ENCODE measurements around the gene NOTUM.
A peak's percentile ranks its signal among the peaks of the same experiment; 100 is the strongest.
"Not testable (repeated sequence)": the region's sequence is repeated elsewhere in the genome, so short reads cannot be mapped to it uniquely, and the experiment has no call there.

Gene NOTUM

DNA sequence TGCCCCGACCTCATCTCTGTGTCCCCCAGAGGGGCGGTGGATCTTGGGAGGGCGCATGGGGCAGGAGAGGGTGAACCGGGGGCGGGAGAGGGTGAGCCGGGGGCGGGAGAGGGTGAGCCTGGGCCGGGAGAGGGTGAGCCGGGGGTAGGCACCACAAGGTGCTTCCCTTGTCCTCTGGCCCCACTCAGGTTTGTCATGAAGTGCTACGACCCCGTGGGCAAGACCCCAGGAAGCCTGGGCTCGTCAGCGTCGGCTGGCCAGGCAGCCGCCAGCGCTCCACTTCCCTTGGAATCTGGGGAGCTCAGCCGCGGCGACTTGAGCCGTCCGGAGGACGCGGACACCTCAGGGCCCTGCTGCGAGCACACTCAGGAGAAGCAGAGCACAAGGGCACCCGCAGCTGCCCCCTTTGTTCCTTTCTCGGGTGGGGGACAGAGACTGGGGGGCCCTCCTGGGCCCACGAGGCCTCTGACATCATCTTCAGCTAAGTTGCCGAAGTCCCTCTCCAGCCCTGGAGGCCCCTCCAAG is 35.3 kb upstream of the NOTUM start:
- no peak for DNase-seq

DNA sequence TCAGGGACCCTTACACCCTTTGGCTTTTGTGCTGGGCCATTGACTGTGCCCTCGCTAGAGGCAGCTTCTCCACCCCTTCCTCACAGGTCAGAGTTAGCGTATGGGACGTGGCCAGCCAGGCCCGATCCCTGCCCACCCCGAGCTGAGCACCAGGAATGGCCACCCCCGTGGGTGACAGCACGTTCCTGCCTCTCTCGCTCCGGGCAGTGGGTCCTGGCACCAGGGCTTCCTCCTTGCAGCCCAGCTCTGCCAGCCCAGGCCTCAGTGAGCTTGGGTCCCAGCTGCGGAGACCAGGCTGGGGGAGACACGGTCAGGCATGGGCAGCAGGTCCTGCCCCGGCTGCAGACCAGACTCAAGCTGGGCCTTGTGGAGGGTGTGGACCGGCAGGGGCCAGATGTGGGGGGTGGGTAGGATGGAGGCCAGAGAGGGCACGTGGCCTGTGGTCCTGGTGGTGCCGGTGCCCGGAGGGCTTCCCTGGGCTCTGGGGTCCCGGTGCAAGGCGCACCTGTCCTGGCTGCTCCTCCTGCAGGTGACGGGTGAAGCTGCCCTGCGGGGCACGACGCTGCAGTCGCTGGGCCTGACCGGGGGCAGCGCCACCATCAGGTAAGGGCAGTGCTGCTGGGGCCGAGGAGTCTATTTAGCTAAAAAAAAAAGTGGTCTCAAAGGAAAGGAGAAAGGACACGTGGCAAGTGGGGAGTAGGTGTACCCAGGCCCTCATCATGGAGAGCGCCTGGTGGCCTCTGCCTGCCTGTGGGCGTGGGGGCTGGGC is 34.7 kb upstream of the NOTUM start:
- no peak for DNase-seq

DNA sequence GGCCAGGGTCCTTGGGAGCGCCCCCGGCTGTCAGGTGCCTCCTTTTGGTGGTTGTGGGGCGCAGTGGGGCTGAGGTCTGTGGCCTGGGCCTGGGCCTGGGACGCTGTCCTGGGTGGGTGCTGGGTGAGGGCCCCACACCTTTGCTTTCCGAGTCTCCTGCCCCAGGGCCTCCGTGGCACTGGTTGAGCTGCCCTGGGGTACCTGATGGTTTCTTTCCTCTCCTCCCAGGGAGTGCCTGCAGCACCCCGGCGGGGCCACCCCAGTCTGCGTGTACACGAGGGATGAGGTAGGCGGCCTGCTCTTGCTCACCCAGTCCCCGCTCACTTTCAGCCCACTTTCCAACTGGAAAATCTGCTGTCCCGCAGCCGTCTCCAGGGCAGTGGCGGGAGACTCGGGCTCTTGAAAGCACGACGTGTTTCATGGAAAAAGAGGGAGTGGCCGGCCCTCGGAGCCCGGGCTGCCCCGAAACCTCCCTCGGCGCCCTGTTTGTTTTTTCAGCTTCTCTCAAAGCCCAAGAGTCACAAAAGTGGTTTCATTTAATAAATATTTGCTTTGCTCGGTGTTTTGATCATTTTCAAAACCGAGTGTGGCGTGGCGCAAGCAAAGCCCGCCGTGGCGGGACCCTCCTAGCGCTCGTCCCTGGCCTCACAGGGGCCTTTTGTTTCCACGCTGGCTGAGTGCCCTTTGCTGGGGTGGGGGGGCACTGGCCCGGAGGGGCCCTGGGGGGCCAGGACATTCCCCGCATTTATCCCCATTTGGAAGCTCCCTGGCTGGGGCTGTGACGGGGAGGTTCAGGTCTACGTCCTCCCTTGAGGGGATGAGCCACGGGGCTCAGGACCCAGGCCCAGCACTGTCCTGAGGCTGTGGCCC is 33.8 kb upstream of the NOTUM start:
- no peak for DNase-seq

DNA sequence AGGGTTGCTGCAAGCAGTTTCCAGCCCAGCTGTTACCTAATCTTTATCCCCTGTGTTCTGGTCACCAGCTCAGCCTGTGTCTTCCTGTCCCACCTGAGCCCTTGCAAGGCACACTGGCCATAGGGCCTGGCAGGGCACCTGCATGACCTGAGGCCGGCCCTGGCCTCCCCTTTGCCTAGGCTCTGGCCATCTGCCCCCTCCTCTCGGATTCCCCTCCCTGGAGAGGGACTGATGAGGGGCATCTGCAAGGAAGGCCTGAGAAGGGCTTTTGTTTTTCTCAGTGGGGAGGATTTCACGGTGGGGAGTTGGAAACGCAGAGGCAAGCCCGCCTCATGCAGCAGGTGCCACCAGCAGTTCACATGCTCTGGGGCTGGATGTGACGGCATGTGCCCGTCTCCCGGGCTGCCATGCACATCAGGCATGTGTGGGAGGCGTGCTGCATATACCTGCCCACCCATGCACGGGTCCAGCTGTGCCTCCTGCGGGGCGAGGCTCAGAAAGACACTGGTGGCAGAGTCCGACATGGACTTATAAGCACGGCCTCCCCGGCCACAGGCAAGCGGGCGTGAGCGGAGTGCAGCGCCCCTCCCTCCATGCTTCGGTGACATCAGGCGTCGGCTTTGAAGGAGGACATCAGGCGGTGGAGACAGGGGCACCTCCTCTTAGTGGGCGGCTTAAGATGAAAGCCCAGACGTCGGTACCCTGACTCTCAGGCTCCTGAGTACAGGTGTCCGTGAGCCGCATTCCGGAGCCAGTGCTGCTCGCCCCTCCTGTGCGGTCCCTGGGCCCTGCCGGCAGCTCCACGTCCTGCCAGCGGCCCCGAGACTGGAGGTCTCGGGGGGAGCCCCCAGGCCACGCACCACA is 33.0 kb upstream of the NOTUM start:
- DNase-seq, result no peak

DNA sequence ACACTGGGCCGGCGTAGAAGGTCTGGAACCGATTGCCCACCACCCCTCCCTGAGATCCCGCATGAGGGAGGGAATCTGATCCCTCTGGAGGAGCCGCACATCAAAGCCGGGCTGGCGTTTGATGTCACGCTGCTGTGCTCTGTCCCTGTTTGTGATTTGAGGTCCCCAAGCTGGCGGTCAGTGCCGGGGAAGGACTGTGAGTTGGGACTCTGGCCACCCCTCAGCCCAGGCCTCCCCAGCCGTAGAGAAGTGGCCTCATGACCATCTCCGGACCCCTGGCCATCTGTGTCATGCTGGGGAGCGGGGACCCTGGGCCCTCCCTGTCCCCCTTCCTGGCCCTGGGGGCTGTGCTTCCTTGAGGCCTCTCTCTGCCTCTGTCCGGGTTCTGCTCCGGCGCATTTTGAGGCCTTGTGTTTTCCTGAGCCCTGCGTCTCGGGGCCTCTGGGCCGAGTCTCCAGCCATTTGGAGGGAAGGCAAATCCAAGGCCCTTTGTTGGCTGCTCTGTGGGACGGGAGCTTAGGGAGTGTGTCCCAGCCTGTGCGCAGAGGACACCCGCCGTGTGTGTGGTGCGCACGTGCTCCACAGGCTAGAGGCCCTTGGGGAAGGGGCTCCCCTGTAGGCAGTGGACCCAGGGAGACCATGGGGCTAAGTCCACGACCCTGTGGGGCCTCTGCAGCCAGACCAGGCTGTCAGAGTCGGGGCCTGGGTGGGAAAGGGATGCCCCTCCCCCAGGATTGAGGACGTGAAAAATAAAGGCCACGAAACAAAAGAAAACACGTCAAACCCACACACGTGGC is 31.5 kb upstream of the NOTUM start:
- DNase-seq, result no peak

DNA sequence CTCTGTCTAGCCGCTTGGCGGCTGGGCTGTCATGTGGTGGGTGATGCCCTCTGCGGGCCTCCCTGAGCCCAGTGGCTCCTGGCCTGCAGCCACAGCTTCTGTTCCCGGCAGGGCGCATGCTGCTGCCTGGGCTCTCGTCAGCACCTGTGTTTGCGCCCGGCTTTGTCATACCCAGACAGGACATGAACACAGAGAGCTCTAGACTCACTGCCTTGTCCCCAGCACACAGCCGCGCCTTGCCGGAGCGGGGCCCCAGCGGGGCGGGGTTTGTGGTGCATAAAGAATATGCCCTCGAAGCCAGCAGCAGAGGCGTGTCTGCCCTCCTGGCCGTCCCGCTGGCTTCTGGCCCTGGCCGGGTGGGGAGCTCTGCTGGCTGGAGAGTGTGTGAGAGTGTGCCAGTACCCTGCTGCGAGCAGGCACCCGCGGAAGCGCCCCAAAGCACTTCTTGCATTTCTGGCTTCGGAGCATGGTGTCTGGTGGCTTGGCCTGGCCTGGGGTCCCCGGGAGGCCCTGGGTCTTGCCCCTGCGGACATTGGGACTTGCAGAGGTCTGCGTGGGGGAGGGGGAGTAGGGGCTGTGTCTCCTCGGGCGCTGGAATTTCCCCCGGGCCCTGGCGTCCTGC is 30.8 kb upstream of the NOTUM start:
- peak; percentile 32 to 52 for DNase-seq

DNA sequence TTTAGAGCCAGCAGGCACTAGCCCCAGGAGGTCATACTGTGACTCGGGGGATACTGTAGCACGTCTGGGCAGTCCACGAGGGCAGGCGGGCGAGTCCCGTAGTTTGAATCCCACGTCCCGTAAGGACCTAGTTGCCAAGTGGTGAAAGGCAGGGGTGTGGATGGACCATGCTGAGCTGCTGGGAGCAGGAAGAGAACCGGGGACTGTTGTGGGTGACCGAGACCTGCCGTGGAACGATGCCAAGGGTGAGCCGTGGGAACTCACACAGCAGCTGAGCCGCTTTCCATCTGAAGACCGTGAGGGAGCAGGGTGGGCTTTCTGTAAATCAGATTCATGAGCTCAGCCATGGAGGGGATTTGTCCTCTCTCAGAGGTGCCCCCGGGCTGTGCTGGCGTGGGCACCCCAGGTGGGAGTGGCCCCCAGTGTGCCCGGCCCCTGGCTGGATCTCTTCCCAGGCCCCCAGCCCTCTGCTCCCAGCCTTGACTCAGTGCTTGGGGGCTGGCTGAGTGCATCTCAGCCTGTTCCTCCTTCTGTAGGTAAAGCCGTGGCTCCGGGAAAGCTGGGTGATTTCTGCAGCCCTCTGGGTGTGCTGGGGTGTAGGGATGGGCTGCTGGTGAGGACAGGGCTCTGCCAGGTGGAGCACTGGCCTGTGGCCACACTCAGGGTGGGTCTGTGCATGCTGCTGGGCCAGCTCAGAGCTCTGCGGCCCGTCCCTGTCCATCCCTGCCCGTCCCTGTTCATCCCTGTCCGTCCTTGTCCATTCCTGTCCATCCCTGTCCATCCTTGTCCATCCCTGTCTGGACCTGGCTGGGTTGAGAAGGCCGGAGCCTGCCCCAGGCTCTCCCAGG is 30.1 kb upstream of the NOTUM start:
- DNase-seq, result no peak

DNA sequence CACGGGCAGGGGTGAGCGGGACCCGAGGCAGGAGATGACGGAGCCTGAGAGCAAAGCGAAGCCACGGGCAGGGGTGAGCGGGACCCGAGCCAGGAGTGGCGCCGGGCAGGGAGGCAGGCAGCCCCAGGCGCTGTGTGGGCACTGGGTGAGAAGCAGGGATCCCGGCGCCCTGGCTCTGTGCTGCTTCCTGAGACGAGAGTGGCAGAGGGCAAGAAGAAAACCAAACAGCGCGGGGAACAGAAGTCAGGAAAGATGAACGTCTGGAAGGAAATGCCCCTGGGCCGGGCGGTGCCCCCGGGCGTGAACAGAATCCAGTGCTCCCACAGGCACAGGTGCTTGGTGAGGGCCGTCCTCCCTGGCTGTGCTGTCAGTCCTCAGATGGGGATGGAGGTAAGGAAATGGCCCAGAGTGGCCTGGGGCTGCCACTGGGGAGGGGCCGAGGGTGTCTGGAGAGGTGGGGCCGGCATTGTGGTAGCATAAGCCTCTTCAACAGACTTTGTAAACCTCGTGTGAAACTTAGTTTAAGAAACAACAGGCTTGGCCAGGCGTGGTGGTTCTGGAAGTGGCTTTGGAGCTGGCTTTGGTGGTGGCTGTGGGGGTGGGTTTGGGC is 26.3 kb upstream of the NOTUM start:
- DNase-seq, result no peak

DNA sequence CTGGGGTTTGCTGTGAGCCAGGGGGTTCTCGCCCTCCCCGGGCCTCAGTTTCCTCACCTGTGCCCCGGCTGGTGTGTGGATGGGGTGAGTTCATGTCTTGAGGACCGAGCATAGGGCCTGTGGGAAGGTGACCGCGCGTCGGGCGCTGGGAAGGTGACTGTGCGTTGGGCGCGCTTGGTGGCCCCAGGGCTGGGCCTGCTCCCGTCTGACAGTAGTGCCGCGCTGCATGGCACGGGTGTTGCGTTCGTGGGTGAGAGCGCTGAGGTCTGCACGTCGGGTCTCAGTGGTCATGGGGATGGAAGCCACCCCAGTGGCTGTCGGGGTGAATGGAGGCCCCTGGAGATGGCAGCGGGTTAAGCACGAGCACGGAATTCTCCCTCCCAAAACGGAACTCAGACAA is 25.6 kb upstream of the NOTUM start:
- no peak for DNase-seq

DNA sequence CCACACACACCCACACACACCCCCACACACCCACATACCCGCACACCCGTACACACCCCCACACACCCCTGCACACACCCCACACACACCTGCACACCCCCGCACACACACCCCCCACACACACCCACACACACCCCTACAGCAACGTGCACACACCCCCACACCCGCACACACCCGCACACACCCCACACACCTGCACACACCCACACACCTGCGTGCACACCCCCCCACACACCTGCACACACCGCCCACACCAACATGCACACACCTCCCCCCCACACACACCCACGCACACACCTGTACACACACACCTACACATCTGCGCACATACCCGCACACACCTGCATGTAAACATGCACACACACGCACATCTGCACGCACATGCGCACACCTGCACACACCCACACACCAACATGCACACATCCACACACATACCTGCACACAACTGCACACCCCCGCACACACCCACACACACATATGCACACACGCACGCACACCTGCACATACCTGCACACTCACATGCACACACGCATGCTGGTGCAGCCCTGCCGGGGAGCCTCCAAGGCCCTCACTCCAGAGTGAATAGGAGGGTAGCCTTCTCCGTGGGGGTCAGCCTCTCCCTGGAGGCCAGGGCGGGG is 23.9 kb upstream of the NOTUM start:
- DNase-seq, result no peak

DNA sequence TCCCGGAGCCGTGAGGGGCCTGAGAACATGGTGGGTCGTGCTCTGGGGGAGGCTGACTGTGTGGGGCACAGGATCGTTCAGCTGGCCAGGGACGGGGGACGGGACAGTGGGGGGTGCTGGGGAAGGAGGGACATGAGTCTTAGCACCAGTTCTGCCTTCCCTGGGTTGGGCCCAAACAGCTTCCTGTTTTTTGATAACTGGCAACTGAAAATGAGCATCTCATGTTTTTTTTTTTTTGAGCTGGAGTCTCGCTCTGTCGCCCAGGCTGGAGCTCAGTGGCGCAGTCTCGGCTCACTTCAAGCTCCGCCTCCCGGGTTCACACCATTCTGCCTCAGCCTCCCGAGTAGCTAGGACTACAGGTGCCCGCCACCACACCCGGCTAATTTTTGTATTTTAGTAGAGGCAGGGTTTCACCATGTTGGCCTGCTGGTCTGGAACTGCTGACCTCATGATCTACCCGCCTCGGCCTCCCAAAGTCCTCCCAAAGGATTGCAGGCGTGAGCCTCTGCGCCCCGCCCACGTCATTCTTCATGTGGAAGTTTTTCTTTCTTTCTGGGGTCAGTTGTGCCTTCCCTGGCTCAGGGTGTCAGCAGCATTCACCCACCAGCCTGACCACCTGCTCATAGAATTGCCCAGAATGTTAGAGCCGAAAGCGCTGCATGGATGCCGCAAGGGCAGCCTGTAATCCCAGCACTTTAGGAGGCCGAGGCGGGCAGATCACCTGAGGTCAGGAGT is 22.8 kb upstream of the NOTUM start:
- no peak for DNase-seq

DNA sequence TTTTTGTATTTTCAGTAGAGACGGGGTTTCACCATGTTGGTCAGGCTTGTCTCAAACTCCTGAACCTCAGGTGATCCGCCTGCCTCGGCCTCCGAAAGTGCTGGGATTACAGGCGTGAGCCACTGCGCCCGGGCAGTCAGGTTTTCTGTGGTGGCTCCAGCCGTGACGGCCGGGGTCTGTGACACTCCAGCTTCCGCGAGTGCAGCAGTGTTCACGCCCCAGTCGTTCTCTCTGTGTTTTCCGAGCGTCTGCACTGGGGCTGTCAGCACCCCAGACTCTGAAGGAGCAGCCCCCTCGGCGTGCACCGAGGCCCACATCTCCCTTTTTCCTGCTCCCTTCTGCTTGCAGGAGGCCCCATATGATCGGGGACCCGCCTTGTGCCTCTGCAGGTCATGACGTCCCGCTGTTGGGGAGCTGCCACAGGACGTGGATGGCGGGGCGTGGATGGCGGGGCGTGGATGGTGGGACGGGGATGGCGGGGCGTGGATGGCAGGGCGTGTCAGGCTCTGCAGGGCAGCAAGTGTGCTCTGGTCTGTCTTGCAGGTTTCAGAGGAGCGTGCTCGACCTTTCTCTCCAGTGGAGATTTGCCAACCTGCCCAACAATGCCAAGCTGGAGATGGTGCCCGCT is 22.1 kb upstream of the NOTUM start:
- no peak for DNase-seq

DNA sequence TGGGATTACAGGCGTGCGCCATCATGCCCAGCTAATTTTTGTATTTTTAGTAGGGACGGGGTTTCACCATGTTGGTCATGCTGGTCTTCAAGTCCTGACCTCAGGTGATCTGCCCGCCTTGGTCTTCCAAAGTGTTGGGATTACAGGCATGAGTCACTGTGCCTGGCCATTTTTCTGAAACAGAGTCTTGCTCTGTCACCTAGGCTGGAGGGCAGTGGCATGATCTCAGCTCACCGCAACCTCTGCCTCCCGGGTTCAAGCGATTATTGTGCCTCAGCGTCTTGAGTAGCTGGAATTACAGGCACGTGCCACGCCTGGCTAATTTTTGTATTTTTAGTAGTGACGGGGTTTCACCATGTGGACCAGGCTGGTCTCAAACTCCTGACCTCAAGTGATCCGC is 20.5 kb upstream of the NOTUM start:
- not testable (repeated sequence) for DNase-seq

DNA sequence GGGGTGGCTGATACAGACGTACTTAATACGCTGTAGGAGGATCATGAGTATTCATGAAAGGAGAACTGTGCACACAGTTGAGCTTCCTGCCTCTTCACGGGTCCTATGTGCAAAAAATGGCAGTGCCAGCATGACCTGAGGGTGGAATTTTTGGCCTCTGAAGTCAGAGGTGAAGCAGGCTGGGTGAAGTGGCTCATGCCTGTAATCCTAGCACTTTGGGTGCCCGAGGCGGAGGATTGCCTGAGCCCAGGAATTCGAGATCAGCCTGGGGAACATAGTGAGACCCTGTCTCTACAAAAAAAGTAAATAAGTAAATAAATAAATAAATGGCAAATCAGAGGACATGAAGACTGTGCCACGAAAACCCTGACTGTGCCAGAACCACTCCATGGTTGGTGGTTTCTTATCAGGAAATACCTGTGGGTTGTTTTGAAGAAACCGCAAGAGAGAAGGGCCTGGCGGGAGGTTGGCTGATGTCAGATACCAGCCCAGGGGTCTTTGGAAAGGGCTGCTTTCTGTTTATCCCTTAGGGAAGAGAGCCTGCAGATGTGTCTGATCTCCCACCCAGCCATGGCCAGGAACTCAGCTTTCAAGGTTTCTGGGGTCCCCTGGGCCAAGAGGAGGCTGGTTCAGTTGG is 19.8 kb upstream of the NOTUM start:
- DNase-seq, result no peak

DNA sequence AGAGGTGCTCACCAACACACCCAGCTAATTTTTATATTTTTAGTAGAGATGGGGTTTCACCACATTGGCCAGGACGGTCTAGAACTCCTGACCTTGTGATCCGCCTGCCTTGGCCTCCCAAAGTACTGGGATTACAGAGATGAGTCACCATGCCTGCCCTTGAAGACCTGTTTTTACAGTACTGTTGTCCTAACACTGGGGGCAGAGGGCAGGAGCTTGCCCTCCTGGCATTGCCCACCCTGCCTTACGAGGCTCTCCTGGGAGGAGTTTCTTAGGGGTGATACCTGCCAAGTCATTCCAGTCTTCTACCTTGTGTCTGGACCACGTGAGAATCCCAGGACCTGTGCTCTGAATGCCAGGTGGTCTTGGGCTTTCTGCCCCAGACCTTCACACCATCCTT is 19.1 kb upstream of the NOTUM start:
- no peak for DNase-seq

DNA sequence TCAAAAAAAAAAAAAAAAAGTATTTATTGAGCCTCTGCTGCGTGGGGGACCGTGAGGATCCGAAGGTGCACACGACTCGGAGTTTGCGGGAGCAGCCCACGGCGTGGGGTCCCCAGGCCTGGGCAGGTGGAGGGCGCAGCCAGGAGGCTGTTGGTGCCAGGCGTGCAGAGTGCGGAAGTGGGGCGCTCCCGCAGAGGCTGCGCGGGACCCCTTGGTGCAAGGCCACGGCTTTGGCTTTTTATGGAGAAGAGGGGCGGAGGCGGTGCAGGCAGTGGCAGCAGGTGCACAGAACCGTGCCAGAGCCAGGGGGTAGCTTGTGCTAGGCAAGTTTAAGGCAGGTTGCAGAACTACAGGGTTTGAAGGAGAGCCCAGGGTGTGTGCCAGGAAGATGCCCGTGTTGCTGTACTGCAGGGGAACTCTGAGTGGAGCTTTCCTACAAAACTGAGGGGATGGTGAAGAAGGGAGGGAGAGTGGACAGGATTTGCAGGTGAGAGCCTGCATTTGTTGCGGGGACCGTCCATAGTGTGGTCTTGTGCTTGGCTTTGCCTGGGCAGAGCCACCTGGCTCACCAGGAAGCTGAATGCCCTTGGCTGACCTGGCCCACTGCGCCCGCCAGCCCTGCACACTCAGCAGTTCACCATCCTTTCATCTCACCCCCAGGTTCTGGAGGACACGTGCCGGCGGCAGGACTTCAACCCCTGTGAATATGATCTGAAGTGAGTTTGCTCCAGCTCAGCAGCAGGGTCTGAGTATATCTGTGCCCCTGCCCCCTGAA is 17.7 kb upstream of the NOTUM start:
- no peak for DNase-seq

DNA sequence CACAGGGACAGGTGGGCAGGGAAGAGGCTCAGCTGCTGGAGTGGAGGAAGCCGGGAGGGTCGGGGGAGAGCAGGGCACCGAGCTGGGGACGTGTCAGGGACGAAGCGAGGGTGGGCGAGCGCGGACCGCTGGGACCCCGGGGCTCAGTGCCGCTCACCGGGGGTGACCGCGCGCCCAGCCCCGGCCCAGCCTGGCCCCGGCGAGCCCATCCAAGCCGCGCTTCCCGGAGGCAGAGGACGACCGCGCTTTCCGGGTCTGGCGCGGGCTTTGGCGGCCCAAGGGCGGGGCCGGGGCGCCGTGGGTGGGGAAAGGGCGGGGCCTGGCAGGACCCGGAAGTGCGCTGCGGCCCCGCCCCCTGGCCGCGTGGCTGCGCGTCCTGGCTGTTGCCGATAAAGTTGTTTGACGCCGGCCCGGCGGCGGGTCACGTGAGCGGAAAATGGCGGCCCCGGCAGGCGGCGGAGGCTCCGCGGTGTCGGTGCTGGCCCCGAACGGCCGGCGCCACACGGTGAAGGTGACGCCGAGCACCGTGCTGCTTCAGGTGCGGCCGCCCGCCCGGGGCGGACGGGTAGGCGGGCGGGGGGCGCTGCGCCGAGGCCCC is 16.3 kb upstream of the NOTUM start, which contains the start of gene ASPSCR1:
Gene ASPSCR1 (plus strand): TSS at position 419 of the 598 bp plus-strand sequence. CDS start 18 bp downstream, at position 437.
- DNase-seq, result peak; percentile 78

Data from hippocampal formation (tissue), 2 donors.